Measurements from ENCODE around the gene RANBP9. TPM values are rescaled to one million over a fixed set of nuclear protein-coding genes. Genes with fewer than 3 reads are reported as not detected.

Gene RANBP9
- total and polyA plus RNA-seq, 4 donors, result 5.8 to 25.2 (median 14.1) TPM

GRCh38 chr6:13703496-13703895 lies 8.1 kb downstream of the RANBP9 start (continued):
- TF ChIP-seq REST (IDR thresholded peaks at IDR 0.05), result no peak
- no peak for TF ChIP-seq HNF4G (IDR thresholded peaks at IDR 0.05)

GRCh38 chr6:13702809-13703302 lies 8.8 kb downstream of the RANBP9 start:
- Histone ChIP-seq H3K27me3 (ENCODE audit: control insufficient read depth in 4 of 4, insufficient read depth in 4 of 4, low read length in 3 of 4) (no peaks in the 10 kb centered on the region), H3K9ac (ENCODE audit: low read depth in 1 of 2, low read length in 2 of 2) (no peak overlapping the region), H3K4me1 (ENCODE audit: control insufficient read depth in 4 of 4, insufficient read depth in 4 of 4, low read length in 3 of 4) (peaks cover 0 to 10% (median 0%) of the 10 kb centered on the region in 4 donors), H3K36me3 (ENCODE audit: control insufficient read depth in 4 of 4, insufficient read depth in 3 of 4, low read depth in 1 of 4, low read length in 3 of 4) (no peaks in the 10 kb centered on the region), H3K4me3 (ENCODE audit: low read depth in 1 of 3, low read length in 3 of 3) (no peak overlapping the region), H3K9me3 (ENCODE audit: control insufficient read depth in 4 of 4, low read length in 3 of 4) (no peaks in the 10 kb centered on the region), H3K27ac (ENCODE audit: low read depth in 1 of 2, low read length in 2 of 2) (no peak overlapping the region)
- TF ChIP-seq JUND (IDR thresholded peaks at IDR 0.05), result no peak
- TF ChIP-seq YY1 (IDR thresholded peaks at IDR 0.05), result no peak
- TF ChIP-seq NR2F2 (IDR thresholded peaks at IDR 0.05), result no peak
- no peak for TF ChIP-seq REST (IDR thresholded peaks at IDR 0.05)
- no peak for TF ChIP-seq RAD21 (IDR thresholded peaks at IDR 0.05)
- WGBS, result 76% methylated on average over 4 of the region's 4 CpGs
- no peak for DNase-seq (ENCODE audit: low spot score)

GRCh38 chr6:13700232-13700631 lies 11.4 kb downstream of the RANBP9 start:
- H3K4me1 ChIP-seq (ENCODE audit: control insufficient read depth in 4 of 4, insufficient read depth in 4 of 4, low read length in 3 of 4), result peaks cover 0 to 10% (median 0%) of the 10 kb centered on the region in 4 donors
- peaks cover 0 to 3% (median 0%) of the 10 kb centered on the region in 4 donors for H3K36me3 ChIP-seq (ENCODE audit: control insufficient read depth in 4 of 4, insufficient read depth in 3 of 4, low read depth in 1 of 4, low read length in 3 of 4)
- no peaks in the 10 kb centered on the region for H3K27me3 ChIP-seq (ENCODE audit: control insufficient read depth in 4 of 4, insufficient read depth in 4 of 4, low read length in 3 of 4)
- no peak overlapping the region for H3K9ac ChIP-seq (ENCODE audit: low read depth in 1 of 2, low read length in 2 of 2)
- no peak overlapping the region for H3K4me3 ChIP-seq (ENCODE audit: low read depth in 1 of 3, low read length in 3 of 3)
- WGBS, result 94% methylated on average over 3 of the region's 3 CpGs
- no peak for DNase-seq (ENCODE audit: low spot score)
- no peak overlapping the region for H3K27ac ChIP-seq (ENCODE audit: low read depth in 1 of 2, low read length in 2 of 2)
- H3K9me3 ChIP-seq (ENCODE audit: control insufficient read depth in 4 of 4, low read length in 3 of 4), result no peaks in the 10 kb centered on the region
- TF ChIP-seq HNF4G (IDR thresholded peaks at IDR 0.05), result no peak
- no peak for TF ChIP-seq NR2F2 (IDR thresholded peaks at IDR 0.05)
- no peak for TF ChIP-seq RAD21 (IDR thresholded peaks at IDR 0.05)
- TF ChIP-seq YY1 (IDR thresholded peaks at IDR 0.05), result no peak
- TF ChIP-seq REST (IDR thresholded peaks at IDR 0.05), result no peak
- no peak for TF ChIP-seq HNF4A (conservative IDR thresholded peaks at IDR 0.05)
- no peak for TF ChIP-seq ATF3 (IDR thresholded peaks at IDR 0.05)
- no peak for TF ChIP-seq ZBTB33 (IDR thresholded peaks at IDR 0.05)
- no peak for TF ChIP-seq CTCF (IDR thresholded peaks at IDR 0.05; ENCODE audit: low read depth, low read length, missing input control)
- TF ChIP-seq JUND (IDR thresholded peaks at IDR 0.05), result no peak
- no peak for TF ChIP-seq RXRA (IDR thresholded peaks at IDR 0.05)
- no peak for TF ChIP-seq FOXA1 (IDR thresholded peaks at IDR 0.05)
- no peak for TF ChIP-seq FOXA2 (IDR thresholded peaks at IDR 0.05)
- TF ChIP-seq EGR1 (IDR thresholded peaks at IDR 0.05; ENCODE audit: low read depth in 2 of 2), result no peak

Data from liver (tissue), 9 donors.